Testis (tissue), 2 donors: Measurements from ENCODE around the gene LRWD1.

Experiments used
- POLR2A ChIP-seq: fragments of 450-650 bp; IDR thresholded peaks from one replicate; pipeline ENCODE4 v1.6.1; 2017; ENCODE audit warnings: antibody characterized with exemption, mild to moderate bottlenecking, moderate library complexity
- TF ChIP-seq, protein P1 (sequence below), 3 experiments: fragments of 450-650 bp in 2 of 3; fragments of 200-600 bp in 1 of 3; sonication (generic) in 1 of 3; IDR thresholded peaks; one replicate each; pipeline ENCODE4 v1.5.1; 2016 to 2019; ENCODE audit warnings: antibody characterized with exemption in 3 of 3, mild to moderate bottlenecking in 2 of 3, moderate library complexity in 1 of 3

DNA sequence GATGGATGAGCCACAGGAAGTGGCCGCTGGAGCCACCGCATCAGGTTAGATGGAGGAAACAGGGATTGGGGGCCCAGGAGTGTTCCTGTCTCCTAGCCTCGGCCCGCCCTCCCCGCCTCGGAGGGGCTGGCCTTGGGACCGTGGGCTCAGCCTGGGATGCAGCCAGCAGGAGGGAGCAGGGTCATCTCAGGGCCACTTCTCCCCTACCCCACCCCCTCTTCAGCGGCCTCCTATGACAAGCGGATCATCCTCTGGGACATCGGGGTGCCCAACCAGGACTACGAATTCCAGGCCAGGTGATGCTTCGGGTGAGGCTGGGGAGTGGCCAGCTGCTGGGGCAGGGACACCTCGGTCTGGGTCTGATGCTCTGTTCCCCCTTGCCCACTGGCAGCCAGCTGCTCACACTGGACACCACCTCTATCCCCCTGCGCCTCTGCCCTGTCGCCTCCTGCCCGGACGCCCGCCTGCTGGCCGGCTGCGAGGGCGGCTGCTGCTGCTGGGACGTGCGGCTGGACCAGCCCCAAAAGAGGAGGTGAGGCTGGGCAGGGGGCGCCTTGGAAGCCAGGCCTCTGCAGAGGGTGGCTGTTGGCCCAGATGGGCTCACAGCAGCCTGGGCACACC, 4.7 kb downstream of the LRWD1 start:
- TF ChIP-seq POLR2A: no peak
- TF ChIP-seq, protein P1, sequence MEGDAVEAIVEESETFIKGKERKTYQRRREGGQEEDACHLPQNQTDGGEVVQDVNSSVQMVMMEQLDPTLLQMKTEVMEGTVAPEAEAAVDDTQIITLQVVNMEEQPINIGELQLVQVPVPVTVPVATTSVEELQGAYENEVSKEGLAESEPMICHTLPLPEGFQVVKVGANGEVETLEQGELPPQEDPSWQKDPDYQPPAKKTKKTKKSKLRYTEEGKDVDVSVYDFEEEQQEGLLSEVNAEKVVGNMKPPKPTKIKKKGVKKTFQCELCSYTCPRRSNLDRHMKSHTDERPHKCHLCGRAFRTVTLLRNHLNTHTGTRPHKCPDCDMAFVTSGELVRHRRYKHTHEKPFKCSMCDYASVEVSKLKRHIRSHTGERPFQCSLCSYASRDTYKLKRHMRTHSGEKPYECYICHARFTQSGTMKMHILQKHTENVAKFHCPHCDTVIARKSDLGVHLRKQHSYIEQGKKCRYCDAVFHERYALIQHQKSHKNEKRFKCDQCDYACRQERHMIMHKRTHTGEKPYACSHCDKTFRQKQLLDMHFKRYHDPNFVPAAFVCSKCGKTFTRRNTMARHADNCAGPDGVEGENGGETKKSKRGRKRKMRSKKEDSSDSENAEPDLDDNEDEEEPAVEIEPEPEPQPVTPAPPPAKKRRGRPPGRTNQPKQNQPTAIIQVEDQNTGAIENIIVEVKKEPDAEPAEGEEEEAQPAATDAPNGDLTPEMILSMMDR (IDR thresholded peaks at IDR 0.05): no peak
